Measurements from ENCODE around the gene PRR12. TPM values are rescaled to one million over a fixed set of nuclear protein-coding genes. Genes with fewer than 3 reads are reported as not detected.
"Not testable (repeated sequence)": the region's sequence is repeated elsewhere in the genome, so short reads cannot be mapped to it uniquely, and the experiment has no call there.

Gene PRR12
- total RNA-seq, 1 donor from 2014 or later: 15.5 TPM

- no peak overlapping the region for H3K4me3 ChIP-seq
- H3K27ac ChIP-seq: no peak overlapping the region
- peaks cover 0 to 19% of the 10 kb centered on the region in 2 donors for H3K36me3 ChIP-seq
- DNase-seq (ENCODE audit: extremely low spot score in 2 of 2): no peak
- no peaks in the 10 kb centered on the region for H3K9me3 ChIP-seq
- TF ChIP-seq CTCF (IDR thresholded peaks at IDR 0.05) (no peak), POLR2AphosphoS5 (IDR thresholded peaks at IDR 0.05; ENCODE audit: insufficient read depth in 1 of 2, low read depth in 1 of 2) (no peak), POLR2A (IDR thresholded peaks at IDR 0.05) (no peak)
- peaks cover 13% of the 10 kb centered on the region for H3K4me1 ChIP-seq
- H3K27me3 ChIP-seq: no peaks in the 10 kb centered on the region
- intact Hi-C loops (cut with DNase I): no loop called here
Measured at GRCh38 chr19:49629659-49630058, 38.7 kb downstream of the PRR12 start.

- Histone ChIP-seq H3K27ac (no peak overlapping the region), H3K4me1 (peaks cover 13% of the 10 kb centered on the region), H3K9me3 (no peaks in the 10 kb centered on the region), H3K36me3 (peaks cover 0 to 13% of the 10 kb centered on the region in 2 donors), H3K4me3 (no peak overlapping the region), H3K27me3 (no peaks in the 10 kb centered on the region)
- intact Hi-C loops (cut with DNase I): no loop called here
- TF ChIP-seq CTCF (IDR thresholded peaks at IDR 0.05) (no peak), POLR2AphosphoS5 (IDR thresholded peaks at IDR 0.05; ENCODE audit: insufficient read depth in 1 of 2, low read depth in 1 of 2) (no peak), POLR2A (IDR thresholded peaks at IDR 0.05) (no peak)
- DNase-seq (ENCODE audit: extremely low spot score in 2 of 2): no peak
Measured at GRCh38 chr19:49631014-49631588, 40.1 kb downstream of the PRR12 start.

- no peaks in the 10 kb centered on the region for H3K27me3 ChIP-seq
- no peak for TF ChIP-seq POLR2AphosphoS5 (IDR thresholded peaks at IDR 0.05; ENCODE audit: insufficient read depth in 1 of 2, low read depth in 1 of 2)
- TF ChIP-seq POLR2A (IDR thresholded peaks at IDR 0.05): no peak
- no peak for TF ChIP-seq CTCF (IDR thresholded peaks at IDR 0.05)
- DNase-seq (ENCODE audit: extremely low spot score in 2 of 2): no peak
- no peak overlapping the region for H3K4me3 ChIP-seq
- peaks cover 0 to 15% of the 10 kb centered on the region in 2 donors for H3K36me3 ChIP-seq
- no peaks in the 10 kb centered on the region for H3K9me3 ChIP-seq
- peaks cover 18% of the 10 kb centered on the region for H3K4me1 ChIP-seq
- no peak overlapping the region for H3K27ac ChIP-seq
- intact Hi-C loops (cut with DNase I): no loop called here
Measured at GRCh38 chr19:49631610-49632192, 40.7 kb downstream of the PRR12 start.

GRCh38 chr19:49632576-49632975 is 41.6 kb downstream of the PRR12 start:
- H3K9me3 ChIP-seq: no peaks in the 10 kb centered on the region
- no peak for TF ChIP-seq CTCF (IDR thresholded peaks at IDR 0.05)
- no peak for TF ChIP-seq POLR2A (IDR thresholded peaks at IDR 0.05)
- H3K36me3 ChIP-seq: peaks cover 0 to 16% of the 10 kb centered on the region in 2 donors
- peaks cover 24% of the 10 kb centered on the region for H3K4me1 ChIP-seq
- H3K4me3 ChIP-seq: no peak overlapping the region
- DNase-seq (ENCODE audit: extremely low spot score in 2 of 2): no peak
- intact Hi-C loops (cut with DNase I): no loop called here
- H3K27ac ChIP-seq: no peak overlapping the region
- no peaks in the 10 kb centered on the region for H3K27me3 ChIP-seq

DNA sequence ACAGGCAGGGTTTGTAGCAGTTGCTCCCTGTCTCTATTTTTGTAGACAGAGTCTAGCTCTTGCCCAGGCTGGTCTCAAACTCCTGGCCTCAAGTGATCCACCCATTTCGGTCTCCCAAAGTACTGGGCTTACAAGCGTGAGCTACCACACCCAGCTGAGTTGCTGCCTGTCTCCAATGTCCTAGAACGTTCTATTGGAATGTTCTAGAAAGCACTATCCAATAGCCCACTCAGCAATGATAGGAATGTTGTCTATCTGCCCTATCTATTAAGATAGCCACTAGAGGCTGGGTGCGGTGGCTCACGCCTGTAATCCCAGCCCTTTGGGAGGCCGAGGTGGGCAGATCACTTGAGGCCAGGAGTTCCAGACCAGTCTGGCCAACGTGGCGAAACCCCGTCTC is 42.3 kb downstream of the PRR12 start:
- H3K27ac ChIP-seq; H3K4me3 ChIP-seq; H3K9me3 ChIP-seq; H3K27me3 ChIP-seq; intact Hi-C loops (cut with DNase I); DNase-seq (ENCODE audit: extremely low spot score in 2 of 2): not testable (repeated sequence)
- peaks cover 30% of the 10 kb centered on the region for H3K4me1 ChIP-seq
- peaks cover 0 to 16% of the 10 kb centered on the region in 2 donors for H3K36me3 ChIP-seq

Data from vagina (tissue), 2 donors.